ENCODE data around the gene LRRC26.

The LRRC26 gene

DNA sequence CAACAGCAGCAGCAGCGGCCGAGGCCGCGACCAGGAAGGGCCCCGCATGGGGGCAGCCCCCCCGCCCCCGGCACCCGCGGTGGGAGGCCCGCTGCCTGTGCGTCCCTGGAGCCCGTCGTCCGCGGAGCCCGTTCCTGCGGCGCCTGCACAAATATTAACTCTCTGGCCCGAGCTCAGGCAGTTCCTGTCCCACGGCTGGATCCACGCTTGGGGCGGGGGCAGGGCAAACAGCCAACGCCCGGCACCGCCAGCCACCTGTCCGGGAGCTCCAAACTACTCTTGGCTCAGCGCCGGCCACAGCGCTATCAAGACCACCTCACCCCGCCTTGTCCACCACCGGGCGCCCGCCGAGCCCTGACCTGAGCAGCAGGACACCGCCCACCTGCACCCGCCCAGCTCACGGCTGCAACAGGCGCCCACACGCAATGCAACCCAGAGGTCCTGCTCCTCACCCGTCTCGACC is at the start of gene LRRC26:
LRRC26 (minus strand) TSS at position 156 of the 463 bp plus-strand sequence; CDS start at position 48, 108 bp downstream.
- DNase-seq (ENCODE audit: low read depth): no peak

DNA sequence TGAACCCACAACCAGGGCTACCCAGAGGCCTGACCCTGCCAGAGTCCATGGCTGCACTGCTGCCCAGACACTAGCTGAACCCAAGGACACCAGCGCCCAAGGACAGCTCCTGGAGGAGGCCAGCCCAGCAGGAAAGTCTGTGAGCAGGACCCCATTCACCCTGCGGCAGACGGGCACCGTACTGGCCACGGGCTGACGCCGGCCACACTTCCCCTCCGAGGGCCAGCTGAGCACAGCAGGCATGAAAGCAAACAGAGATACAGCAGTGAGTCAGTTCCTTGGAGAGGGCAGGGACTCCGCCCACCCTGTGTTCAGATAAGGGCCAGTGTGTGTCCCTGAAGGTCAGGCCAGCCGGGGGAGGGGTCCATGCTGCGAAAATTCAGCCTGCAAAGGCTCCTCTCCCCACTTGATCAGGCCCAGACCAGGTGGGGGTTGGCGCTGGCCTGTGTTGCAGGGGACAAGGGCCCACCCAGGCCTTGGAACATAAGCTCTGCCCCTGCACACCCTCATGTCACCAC is 49.0 kb upstream of the LRRC26 start:
- peak; percentile 31 for DNase-seq (ENCODE audit: low read depth)

- DNase-seq (ENCODE audit: low read depth): no peak
These were observed 48.4 kb upstream of the LRRC26 start for GRCh38 chr9:137218212-137218753.

GRCh38 chr9:137217276-137218211 is 47.7 kb upstream of the LRRC26 start:
- no peak for DNase-seq (ENCODE audit: low read depth)

GRCh38 chr9:137216188-137216965 is 46.5 kb upstream of the LRRC26 start:
- DNase-seq (ENCODE audit: low read depth): no peak

DNA sequence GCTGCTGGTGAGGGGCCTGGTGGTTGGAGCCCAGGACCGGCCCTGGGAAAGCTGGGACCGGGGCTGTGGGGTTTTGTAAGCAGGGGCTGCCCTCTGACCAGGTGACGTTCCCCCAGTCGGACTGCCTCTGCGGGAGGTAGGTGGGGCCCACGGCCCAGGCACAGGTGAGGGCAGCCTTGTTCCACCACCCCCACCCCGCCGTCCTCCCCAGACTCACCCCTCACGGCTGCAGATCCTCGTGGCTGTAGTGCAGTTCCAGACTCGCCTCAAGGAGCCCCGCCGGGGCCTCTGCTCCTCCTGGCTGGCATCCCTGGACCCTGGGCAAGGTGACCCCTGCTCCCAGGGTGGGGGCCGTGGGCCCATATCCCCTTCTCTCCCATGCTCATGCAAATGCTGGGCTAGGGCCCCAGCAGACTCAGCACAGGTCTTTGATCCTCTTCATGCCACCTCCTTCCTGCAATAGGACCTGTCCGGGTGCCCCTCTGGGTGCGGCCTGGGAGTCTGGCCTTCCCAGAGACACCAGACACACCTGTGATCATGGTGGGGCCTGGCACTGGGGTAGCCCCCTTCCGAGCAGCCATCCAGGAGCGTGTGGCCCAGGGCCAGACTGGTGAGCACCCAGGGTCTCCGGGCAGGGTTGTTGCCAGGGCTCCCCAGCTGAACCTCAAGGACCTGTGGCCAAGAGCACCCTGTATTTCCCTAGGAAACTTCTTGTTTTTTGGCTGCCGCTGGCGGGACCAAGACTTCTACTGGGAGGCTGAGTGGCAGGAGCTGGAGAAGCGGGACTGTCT is 45.5 kb upstream of the LRRC26 start:
- no peak for DNase-seq (ENCODE audit: low read depth)

DNA sequence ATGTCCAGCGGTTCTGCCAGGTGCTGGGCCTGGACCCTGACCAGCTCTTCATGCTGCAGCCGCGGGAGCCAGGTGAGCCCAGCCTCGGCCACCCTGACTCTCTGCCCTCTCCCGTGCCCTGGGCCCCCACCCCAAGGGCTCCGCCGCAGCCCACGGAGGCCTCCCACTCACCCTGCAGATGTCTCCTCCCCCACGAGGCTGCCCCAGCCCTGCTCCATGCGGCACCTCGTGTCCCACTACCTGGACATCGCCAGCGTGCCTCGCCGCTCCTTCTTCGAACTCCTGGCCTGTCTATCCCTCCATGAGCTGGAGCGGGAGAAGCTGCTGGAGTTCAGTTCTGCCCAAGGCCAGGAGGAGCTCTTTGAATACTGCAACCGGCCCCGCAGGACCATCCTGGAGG is 44.8 kb upstream of the LRRC26 start:
- DNase-seq (ENCODE audit: low read depth): no peak

GRCh38 chr9:137213160-137214060 is 43.6 kb upstream of the LRRC26 start:
- DNase-seq (ENCODE audit: low read depth): no peak

GRCh38 chr9:137212520-137212919 is 42.7 kb upstream of the LRRC26 start:
- DNase-seq (ENCODE audit: low read depth): no peak

- no peak for DNase-seq (ENCODE audit: low read depth)
These were observed 41.7 kb upstream of the LRRC26 start for GRCh38 chr9:137211532-137211931.

DNA sequence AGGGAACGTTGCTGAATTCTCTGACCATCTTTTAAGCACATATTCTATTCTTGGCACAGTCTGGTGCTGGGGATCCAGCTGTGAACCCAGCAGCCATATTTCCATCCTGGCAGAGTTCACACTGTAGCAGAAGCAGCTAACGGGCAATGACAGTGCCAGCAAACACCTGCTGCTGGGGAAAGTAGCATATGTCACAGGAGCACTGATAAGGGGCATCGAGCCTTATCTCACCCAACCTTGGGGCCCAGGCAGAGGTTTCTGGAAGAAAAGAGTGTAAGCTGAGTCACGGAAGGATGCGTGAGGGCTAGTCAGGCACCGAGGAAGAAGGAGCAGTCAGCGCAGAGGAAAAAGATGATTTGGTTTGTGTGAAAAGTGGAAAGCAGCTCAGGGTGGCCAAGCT is 36.8 kb upstream of the LRRC26 start:
- no peak for DNase-seq (ENCODE audit: low read depth)

DNA sequence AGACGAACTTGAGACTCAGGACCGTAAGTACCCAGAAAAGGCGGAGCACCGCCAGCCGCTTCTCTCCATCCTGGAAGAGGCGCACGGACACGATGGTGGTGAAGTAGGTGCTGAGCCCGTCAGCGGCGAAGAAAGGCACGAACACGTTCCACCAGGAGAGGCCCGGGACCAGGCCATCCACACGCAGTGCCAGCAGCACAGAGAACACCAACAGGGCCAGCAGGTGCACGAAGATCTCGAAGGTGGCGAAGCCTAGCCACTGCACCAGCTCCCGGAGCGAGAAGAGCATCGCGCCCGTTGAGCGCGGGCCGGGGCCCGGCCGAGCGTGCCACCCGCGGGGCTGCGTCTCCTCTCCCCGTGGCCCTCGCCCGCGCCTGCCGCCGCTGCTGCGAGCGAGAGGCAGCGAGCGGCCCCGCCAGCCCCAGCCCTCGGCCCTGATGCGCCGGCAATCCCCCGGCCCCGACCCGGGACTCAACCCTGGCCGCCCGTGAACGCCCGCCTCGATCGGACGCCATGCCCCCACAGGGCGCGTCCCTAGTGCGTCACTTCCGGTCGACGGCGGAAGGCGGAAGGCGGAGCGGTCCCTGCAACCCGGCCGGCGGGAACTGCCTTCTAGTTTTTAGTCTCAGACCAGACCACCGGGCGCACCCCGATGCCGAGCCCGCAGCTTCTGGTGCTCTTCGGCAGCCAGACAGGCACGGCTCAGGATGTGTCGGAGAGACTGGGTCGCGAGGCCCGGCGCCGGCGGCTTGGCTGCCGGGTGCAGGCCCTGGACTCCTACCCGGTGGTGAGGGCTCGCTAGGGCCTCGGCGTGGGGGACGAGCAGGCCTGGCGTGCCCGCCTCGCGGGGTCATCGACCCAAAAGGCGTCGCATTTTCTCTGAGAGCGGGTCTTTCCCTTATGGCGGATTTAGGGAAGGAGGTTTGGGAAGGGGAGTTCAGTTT is 35.5 kb upstream of the LRRC26 start, which contains the start of the genes NDOR1 and TMEM203:
NDOR1 (plus strand) TSS at position 575 of the 944 bp plus-strand sequence; CDS start at position 653, 78 bp downstream.
TMEM203 (minus strand) TSS at position 523 of the 944 bp plus-strand sequence; CDS start at position 289, 234 bp downstream.
- DNase-seq (ENCODE audit: low read depth): peak; percentile 82

GRCh38 chr9:137204731-137205125 is 34.9 kb upstream of the LRRC26 start:
- no peak for DNase-seq (ENCODE audit: low read depth)

DNA sequence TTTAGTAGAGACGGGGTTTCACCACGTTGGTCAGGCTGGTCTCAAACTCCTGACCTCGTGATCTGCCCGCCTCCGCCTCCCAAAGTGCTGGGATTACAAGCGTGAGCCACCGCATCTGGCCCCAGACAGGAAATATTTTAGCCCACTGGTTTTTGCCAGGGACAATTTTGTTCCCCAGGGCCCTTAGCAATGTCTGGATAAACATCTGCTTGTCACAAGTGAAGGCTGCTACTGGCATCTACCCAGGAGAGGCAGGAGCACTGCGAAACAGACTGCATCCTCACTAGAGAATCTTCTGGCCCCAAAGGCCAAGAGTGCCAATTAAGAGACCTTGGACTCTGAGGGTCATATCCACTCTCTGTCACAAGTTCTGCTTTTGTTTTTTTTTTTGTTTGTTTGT is 33.1 kb upstream of the LRRC26 start:
- no peak for DNase-seq (ENCODE audit: low read depth)

DNA sequence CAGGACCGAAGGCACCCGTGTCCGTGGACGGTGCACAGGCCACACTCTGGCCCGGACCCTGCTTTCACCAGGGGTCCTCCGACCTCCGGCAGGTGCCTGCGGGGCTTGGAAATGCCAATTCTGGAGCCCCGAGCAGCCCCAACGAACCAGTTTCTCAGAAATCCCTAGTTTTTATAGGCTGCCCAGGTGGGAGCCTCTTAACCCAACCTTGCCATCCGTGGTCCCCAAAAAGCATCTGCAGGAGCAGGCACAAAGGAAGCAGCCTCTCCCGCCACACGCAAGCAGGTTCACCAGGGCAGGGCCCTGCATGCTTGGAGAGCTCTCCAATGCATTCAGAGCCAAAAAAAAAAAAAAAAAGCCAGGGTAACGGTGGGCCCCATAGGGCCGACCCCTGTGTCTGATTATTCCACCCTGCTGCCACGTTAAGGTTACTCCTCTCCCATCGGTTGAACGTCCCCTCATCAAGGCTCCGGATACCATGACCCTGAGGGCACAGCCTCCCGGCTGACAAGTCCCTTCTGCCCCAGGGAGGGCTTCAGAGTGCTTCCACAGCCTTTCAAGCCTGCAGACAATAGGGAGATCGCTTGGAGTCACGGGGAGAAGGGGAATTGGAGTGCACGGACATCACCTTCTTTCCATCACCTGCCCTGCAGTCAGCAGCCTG is 31.5 kb upstream of the LRRC26 start:
- no peak for DNase-seq (ENCODE audit: low read depth)

GRCh38 chr9:137200311-137201204 is 30.7 kb upstream of the LRRC26 start, which contains the start of gene TPRN:
Gene TPRN, minus strand, starts transcription at chr9:137200741. Its CDS starts 30 bp downstream, at chr9:137200711.
- peak; percentile 99 for DNase-seq (ENCODE audit: low read depth)

DNA sequence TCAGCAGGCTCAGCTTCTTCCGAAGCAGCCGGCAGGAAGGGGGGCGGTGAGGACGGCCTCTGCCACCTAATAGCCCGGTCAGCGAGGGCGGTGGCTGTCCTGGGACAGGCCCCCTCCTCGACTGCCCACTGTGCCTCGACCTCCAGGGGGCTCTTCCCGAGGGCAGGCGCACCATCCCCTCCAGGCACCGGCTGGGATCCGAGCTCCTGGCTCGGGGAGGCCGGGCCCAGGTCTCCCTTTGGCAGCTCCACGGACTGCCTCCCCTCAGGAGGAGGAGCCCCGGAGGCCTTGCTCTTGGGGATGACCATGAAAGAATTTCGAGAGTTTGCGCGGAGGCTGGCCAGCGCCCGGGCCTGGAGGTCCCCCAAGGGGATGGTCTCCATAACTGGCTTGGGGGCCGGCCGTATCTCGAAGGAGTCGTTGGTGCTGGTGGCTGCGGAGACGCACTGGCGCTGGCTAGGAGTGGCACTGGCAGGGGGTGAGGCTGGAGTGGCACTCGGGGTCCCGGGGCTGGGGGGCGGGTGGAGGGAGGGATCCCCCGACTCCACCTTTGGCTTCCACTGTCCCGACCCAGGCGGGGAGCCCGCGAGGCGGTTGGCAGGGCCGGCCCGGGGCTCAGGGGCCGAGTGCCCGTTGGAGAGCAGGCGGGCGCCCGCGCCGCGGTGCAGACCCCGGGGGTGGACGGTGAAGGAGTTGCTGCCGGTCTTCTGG is 29.7 kb upstream of the LRRC26 start:
- peak; percentile 33 for DNase-seq (ENCODE audit: low read depth)
